IPS DF 6.9 (cell line): Measurements from ENCODE around the gene BLNK.
"Not testable (repeated sequence)": the region's sequence is repeated elsewhere in the genome, so short reads cannot be mapped to it uniquely, and the experiment has no call there.

Experiments
- DNase-seq: peaks from one replicate; pipeline ENCODE4 v3.0.0-alpha.2; 2013; ENCODE audit warnings: low read depth, low spot score
- H3K27ac ChIP-seq: one replicate; pipeline ENCODE4 v1.5.1; 2013; ENCODE audit warnings: low read length, control low read depth
- H3K27me3 ChIP-seq: 2 replicates; pipeline ENCODE4 v1.6.1; 2013; ENCODE audit warnings: mild to moderate bottlenecking, low read length; ENCODE audit not compliant: control insufficient read depth, insufficient read depth
- H3K36me3 ChIP-seq: 2 replicates; pipeline ENCODE4 v1.6.1; 2013; ENCODE audit warnings: low read length; ENCODE audit not compliant: control insufficient read depth, insufficient read depth
- H3K4me1 ChIP-seq: 2 replicates; pipeline ENCODE4 v1.6.1; 2013; ENCODE audit warnings: low read length; ENCODE audit not compliant: control insufficient read depth, insufficient read depth
- H3K4me3 ChIP-seq: 2 replicates; pipeline ENCODE4 v1.5.1; 2013; ENCODE audit warnings: mild to moderate bottlenecking, low read length
- H3K9me3 ChIP-seq: 2 replicates; pipeline ENCODE4 v1.6.1; 2013; ENCODE audit warnings: low read length, inconsistent platforms; ENCODE audit not compliant: control insufficient read depth, insufficient read depth
- WGBS: extraction: QIAGEN DNeasy Blood & Tissue Kit; methylation state at CpG from one replicate; pipeline ENCODE4 v1.1.7; 2013; ENCODE audit warnings: mixed read lengths, missing lambda C conversion rate; ENCODE audit not compliant: insufficient read length, insufficient coverage; 5-methylcytosine and 5-hydroxymethylcytosine counted together

The BLNK gene

GRCh38 chr10:96201525-96201924 is 69.8 kb downstream of the BLNK start:
- H3K4me3 ChIP-seq: no peak overlapping the region
- no peak overlapping the region for H3K27ac ChIP-seq
- 0 out of 2 replicates have a peak, but pooled peaks cover 2% of the 10 kb centered on the region for H3K4me1 ChIP-seq
- no peaks in the 10 kb centered on the region for H3K27me3 ChIP-seq
- no peaks in the 10 kb centered on the region for H3K9me3 ChIP-seq
- WGBS: no CpG with 5 or more reads among the region's 1 CpG
- no peak for DNase-seq
- no peaks in the 10 kb centered on the region for H3K36me3 ChIP-seq

GRCh38 chr10:96189505-96189904 is 81.9 kb downstream of the BLNK start:
- H3K9me3 ChIP-seq, H3K36me3 ChIP-seq, H3K4me3 ChIP-seq, H3K27ac ChIP-seq, H3K4me1 ChIP-seq, DNase-seq, H3K27me3 ChIP-seq: not testable (repeated sequence)
- no CpG with 5 or more reads among the region's 1 CpG for WGBS

GRCh38 chr10:96188916-96189315 is 82.5 kb downstream of the BLNK start:
- no peaks in the 10 kb centered on the region for H3K4me1 ChIP-seq
- no peaks in the 10 kb centered on the region for H3K9me3 ChIP-seq
- WGBS: no CpG with 5 or more reads among the region's 1 CpG
- DNase-seq: no peak
- no peak overlapping the region for H3K4me3 ChIP-seq
- H3K36me3 ChIP-seq: no peaks in the 10 kb centered on the region
- no peaks in the 10 kb centered on the region for H3K27me3 ChIP-seq
- no peak overlapping the region for H3K27ac ChIP-seq

- Histone ChIP-seq H3K9me3 (no peaks in the 10 kb centered on the region), H3K4me3 (no peak overlapping the region), H3K36me3 (no peaks in the 10 kb centered on the region), H3K4me1 (no peaks in the 10 kb centered on the region), H3K27ac (no peak overlapping the region), H3K27me3 (no peaks in the 10 kb centered on the region)
- no peak for DNase-seq
- WGBS: no CpG with 5 or more reads among the region's 2 CpGs
Observed at GRCh38 chr10:96188421-96188820, 82.9 kb downstream of the BLNK start.

- Histone ChIP-seq H3K4me1 (no peaks in the 10 kb centered on the region), H3K27ac (no peak overlapping the region), H3K36me3 (no peaks in the 10 kb centered on the region), H3K4me3 (no peak overlapping the region), H3K27me3 (no peaks in the 10 kb centered on the region), H3K9me3 (no peaks in the 10 kb centered on the region)
- no CpG with 5 or more reads among the region's 1 CpG for WGBS
- DNase-seq: no peak
Observed at GRCh38 chr10:96176985-96177384, 94.4 kb downstream of the BLNK start.

GRCh38 chr10:96172666-96173065 is 98.7 kb downstream of the BLNK start:
- WGBS: no CpG with 5 or more reads among the region's 1 CpG
- Histone ChIP-seq H3K4me1 (no peaks in the 10 kb centered on the region), H3K27ac (no peak overlapping the region), H3K4me3 (no peak overlapping the region), H3K36me3 (no peaks in the 10 kb centered on the region), H3K27me3 (no peaks in the 10 kb centered on the region), H3K9me3 (no peaks in the 10 kb centered on the region)
- DNase-seq: no peak

DNA sequence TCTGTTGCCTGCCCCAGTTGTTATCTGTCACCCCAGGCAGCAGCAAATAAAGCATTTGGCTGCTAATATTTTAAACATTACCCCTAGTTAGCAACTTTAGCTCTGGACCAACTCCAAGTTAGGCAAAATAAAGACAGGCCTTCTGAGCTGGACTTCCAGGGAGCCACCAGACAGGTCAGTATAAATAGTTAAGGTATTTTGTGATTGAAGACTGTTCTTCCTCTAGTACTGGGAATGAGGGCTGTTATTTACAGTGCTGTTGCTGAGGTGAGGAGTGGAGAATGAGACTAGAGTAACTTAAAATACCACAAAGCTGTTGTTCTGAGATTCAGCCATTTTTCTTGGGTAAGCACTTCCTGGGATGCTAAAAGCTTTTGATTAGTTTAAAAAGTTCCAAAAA is 101.1 kb downstream of the BLNK start:
- Histone ChIP-seq H3K27me3 (no peaks in the 10 kb centered on the region), H3K27ac (no peak overlapping the region), H3K36me3 (no peaks in the 10 kb centered on the region), H3K9me3 (no peaks in the 10 kb centered on the region), H3K4me3 (no peak overlapping the region), H3K4me1 (no peaks in the 10 kb centered on the region)
- no peak for DNase-seq

DNA sequence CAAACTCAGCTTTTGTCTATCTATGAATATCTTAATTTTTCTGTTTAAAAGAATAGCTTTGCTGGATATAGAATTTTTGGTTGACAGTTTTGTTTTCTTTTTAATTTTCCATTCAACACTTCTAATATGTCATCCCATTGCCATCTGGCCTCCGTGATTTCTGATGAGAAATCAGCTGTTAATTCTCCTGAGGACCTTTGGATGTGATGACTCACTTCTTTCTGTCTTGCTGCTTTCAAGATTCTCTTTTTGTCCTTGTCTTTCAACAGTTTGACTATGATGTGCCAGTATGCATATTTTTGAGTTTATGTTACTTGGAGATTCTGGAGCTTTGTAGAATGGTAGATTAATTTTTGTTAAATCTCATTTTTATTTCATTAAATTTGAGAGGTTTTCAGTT is 102.8 kb downstream of the BLNK start:
- Histone ChIP-seq H3K4me3 (no peak overlapping the region), H3K27me3 (no peaks in the 10 kb centered on the region), H3K36me3 (no peaks in the 10 kb centered on the region), H3K4me1 (no peaks in the 10 kb centered on the region), H3K9me3 (no peaks in the 10 kb centered on the region), H3K27ac (no peak overlapping the region)
- WGBS: no CpG with 5 or more reads among the region's 1 CpG
- no peak for DNase-seq

DNA sequence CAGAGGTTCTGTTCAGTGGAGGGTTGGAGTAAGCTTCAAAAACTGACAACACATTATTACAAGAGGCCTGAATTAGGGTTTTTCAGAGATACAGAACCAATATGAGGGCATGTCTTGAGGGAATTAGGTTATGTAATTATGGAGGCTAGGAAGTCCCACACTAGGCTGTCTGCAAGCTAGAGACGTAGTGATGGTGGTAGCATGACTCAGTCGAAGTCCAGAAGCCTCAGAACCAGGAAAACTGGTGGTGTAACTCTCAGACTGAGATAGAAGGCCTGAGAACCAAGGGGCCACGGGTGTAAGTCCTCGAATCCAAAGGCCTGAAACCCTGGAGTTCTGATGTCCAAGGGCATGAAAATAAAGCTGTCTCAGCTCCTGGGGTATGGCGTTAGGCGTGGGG is 105.6 kb downstream of the BLNK start:
- Histone ChIP-seq H3K36me3 (no peaks in the 10 kb centered on the region), H3K4me3 (no peak overlapping the region), H3K27me3 (no peaks in the 10 kb centered on the region), H3K9me3 (no peaks in the 10 kb centered on the region), H3K27ac (no peak overlapping the region), H3K4me1 (no peaks in the 10 kb centered on the region)
- no peak for DNase-seq
- WGBS: no CpG with 5 or more reads among the region's 6 CpGs

GRCh38 chr10:96153070-96153469 is 118.3 kb downstream of the BLNK start:
- DNase-seq: no peak
- WGBS: no CpG with 5 or more reads among the region's 1 CpG
- Histone ChIP-seq H3K36me3 (no peaks in the 10 kb centered on the region; the same call in 1 of the 2 replicates), H3K4me1 (no peaks in the 10 kb centered on the region), H3K27me3 (no peaks in the 10 kb centered on the region), H3K27ac (no peak overlapping the region), H3K9me3 (no peaks in the 10 kb centered on the region), H3K4me3 (no peak overlapping the region)

DNA sequence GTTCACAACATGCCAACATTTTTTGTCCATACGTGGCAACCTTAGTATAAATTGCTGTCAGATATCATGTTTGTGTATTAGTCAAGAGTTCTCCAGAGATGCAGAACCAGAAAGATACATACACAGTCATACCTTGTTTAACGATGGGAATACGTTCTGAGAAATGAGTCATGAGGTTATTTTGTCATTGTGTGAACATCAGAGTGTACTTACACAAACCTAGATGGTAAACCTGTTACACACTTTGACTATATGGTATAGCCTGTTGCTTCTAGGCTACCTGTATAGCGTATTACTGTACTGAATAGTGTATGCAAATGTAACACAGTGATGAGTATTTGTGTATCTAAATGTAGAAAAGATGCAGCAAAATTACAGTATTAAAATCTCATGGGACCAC is 118.9 kb downstream of the BLNK start:
- Histone ChIP-seq H3K27ac (no peak overlapping the region), H3K36me3 (no peaks in the 10 kb centered on the region; the same call in 1 of the 2 replicates), H3K9me3 (no peaks in the 10 kb centered on the region), H3K4me1 (no peaks in the 10 kb centered on the region), H3K4me3 (no peak overlapping the region), H3K27me3 (no peaks in the 10 kb centered on the region)
- WGBS: no CpG with 5 or more reads among the region's 4 CpGs
- DNase-seq: no peak
